ENCODE results near the gene SMPD3. TPM values are rescaled to one million over a fixed set of nuclear protein-coding genes. Genes with fewer than 3 reads are reported as not detected.

Gene SMPD3
- total and polyA plus RNA-seq, 5 donors from 2014 or later: 7.1 to 20.3 (median 18.1) TPM

GRCh38 chr16:68401871-68402747, 46.2 kb downstream of the SMPD3 start:
- no peak for ATAC-seq (ENCODE audit: low read depth in 2 of 2)
- H3K4me3 Mint-ChIP-seq: no peak overlapping the region

GRCh38 chr16:68400924-68401460, 47.3 kb downstream of the SMPD3 start:
- H3K36me3 ChIP-seq (ENCODE audit: control insufficient read depth, insufficient read depth, low read length): no peaks in the 10 kb centered on the region
- H3K27me3 ChIP-seq (ENCODE audit: control insufficient read depth, insufficient read depth, low read length): no peaks in the 10 kb centered on the region
- H3K4me1 ChIP-seq (ENCODE audit: control insufficient read depth, insufficient read depth, low read length, poor library complexity, severe bottlenecking): peaks cover 17% of the 10 kb centered on the region
- H3K27ac ChIP-seq (ENCODE audit: insufficient read depth, low read length, poor library complexity, severe bottlenecking): no peak overlapping the region
- no peaks in the 10 kb centered on the region for H3K9me3 Mint-ChIP-seq
- no peaks in the 10 kb centered on the region for H3K36me3 Mint-ChIP-seq
- peak overlapping the region in 2 of 3 donors; percentile 77 to 83 for H3K27ac Mint-ChIP-seq
- peak overlapping the region in 1 of 4 donors; percentile 18 for H3K4me3 Mint-ChIP-seq
- H3K27me3 Mint-ChIP-seq: peaks cover 6% of the 10 kb centered on the region
- H3K9me3 ChIP-seq (ENCODE audit: control insufficient read depth in 2 of 2, low read length in 2 of 2): no peaks in the 10 kb centered on the region
- H3K4me1 Mint-ChIP-seq: peaks cover 0 to 44% (median 21%) of the 10 kb centered on the region in 4 donors
- DNase-seq (peak in 1 of 3 donors; percentile 38), ATAC-seq (ENCODE audit: low read depth in 2 of 2) (peak; percentile 61 to 69)
- no peak overlapping the region for H3K4me3 ChIP-seq (ENCODE audit: low read depth, low read length)

More at GRCh38 chr16:68401871-68402747, 46.2 kb downstream of the SMPD3 start:
- peaks cover 0 to 36% (median 15%) of the 10 kb centered on the region in 4 donors for H3K4me1 Mint-ChIP-seq
- no peak for DNase-seq
- Histone ChIP-seq H3K4me3 (ENCODE audit: low read depth, low read length) (no peak overlapping the region), H3K27ac (ENCODE audit: insufficient read depth, low read length, poor library complexity, severe bottlenecking) (no peak overlapping the region), H3K9me3 (ENCODE audit: control insufficient read depth in 2 of 2, low read length in 2 of 2) (no peaks in the 10 kb centered on the region), H3K27me3 (ENCODE audit: control insufficient read depth, insufficient read depth, low read length) (peaks cover 1% of the 10 kb centered on the region), H3K36me3 (ENCODE audit: control insufficient read depth, insufficient read depth, low read length) (no peaks in the 10 kb centered on the region), H3K4me1 (ENCODE audit: control insufficient read depth, insufficient read depth, low read length, poor library complexity, severe bottlenecking) (peaks cover 17% of the 10 kb centered on the region)
- H3K36me3 Mint-ChIP-seq: no peaks in the 10 kb centered on the region
- H3K9me3 Mint-ChIP-seq: no peaks in the 10 kb centered on the region
- peaks cover 11% of the 10 kb centered on the region for H3K27me3 Mint-ChIP-seq
- peak overlapping the region; percentile 1 to 77 (median 74) for H3K27ac Mint-ChIP-seq

GRCh38 chr16:68400083-68400923, 48.0 kb downstream of the SMPD3 start:
- Histone ChIP-seq H3K4me1 (ENCODE audit: control insufficient read depth, insufficient read depth, low read length, poor library complexity, severe bottlenecking) (peaks cover 17% of the 10 kb centered on the region), H3K27ac (ENCODE audit: insufficient read depth, low read length, poor library complexity, severe bottlenecking) (no peak overlapping the region), H3K27me3 (ENCODE audit: control insufficient read depth, insufficient read depth, low read length) (no peaks in the 10 kb centered on the region), H3K4me3 (ENCODE audit: low read depth, low read length) (no peak overlapping the region), H3K9me3 (ENCODE audit: control insufficient read depth in 2 of 2, low read length in 2 of 2) (no peaks in the 10 kb centered on the region), H3K36me3 (ENCODE audit: control insufficient read depth, insufficient read depth, low read length) (no peaks in the 10 kb centered on the region)
- H3K4me3 Mint-ChIP-seq: no peak overlapping the region
- peaks cover 4% of the 10 kb centered on the region for H3K27me3 Mint-ChIP-seq
- H3K4me1 Mint-ChIP-seq: peaks cover 0 to 44% (median 21%) of the 10 kb centered on the region in 4 donors
- H3K36me3 Mint-ChIP-seq: no peaks in the 10 kb centered on the region
- peak overlapping the region in 2 of 3 donors; percentile 77 to 83 for H3K27ac Mint-ChIP-seq
- no peaks in the 10 kb centered on the region for H3K9me3 Mint-ChIP-seq
- ATAC-seq (ENCODE audit: low read depth in 2 of 2) (no peak), DNase-seq (no peak)

GRCh38 chr16:68399456-68399855, 48.9 kb downstream of the SMPD3 start:
- Histone ChIP-seq H3K27ac (ENCODE audit: insufficient read depth, low read length, poor library complexity, severe bottlenecking) (no peak overlapping the region), H3K4me3 (ENCODE audit: low read depth, low read length) (no peak overlapping the region), H3K4me1 (ENCODE audit: control insufficient read depth, insufficient read depth, low read length, poor library complexity, severe bottlenecking) (peaks cover 17% of the 10 kb centered on the region), H3K9me3 (ENCODE audit: control insufficient read depth in 2 of 2, low read length in 2 of 2) (no peaks in the 10 kb centered on the region), H3K36me3 (ENCODE audit: control insufficient read depth, insufficient read depth, low read length) (no peaks in the 10 kb centered on the region), H3K27me3 (ENCODE audit: control insufficient read depth, insufficient read depth, low read length) (no peaks in the 10 kb centered on the region)
- peaks cover 4% of the 10 kb centered on the region for H3K27me3 Mint-ChIP-seq
- peak overlapping the region; percentile 46 to 64 (median 48) for H3K27ac Mint-ChIP-seq
- no peaks in the 10 kb centered on the region for H3K9me3 Mint-ChIP-seq
- peaks cover 0 to 44% (median 21%) of the 10 kb centered on the region in 4 donors for H3K4me1 Mint-ChIP-seq
- no peak for ATAC-seq (ENCODE audit: low read depth in 2 of 2)
- H3K36me3 Mint-ChIP-seq: no peaks in the 10 kb centered on the region
- H3K4me3 Mint-ChIP-seq: no peak overlapping the region
- DNase-seq: no peak

GRCh38 chr16:68397710-68398201, 50.6 kb downstream of the SMPD3 start:
- peaks cover 4% of the 10 kb centered on the region for H3K27me3 Mint-ChIP-seq
- ATAC-seq (ENCODE audit: low read depth in 2 of 2) (no peak), DNase-seq (no peak)
- peaks cover 0 to 42% (median 21%) of the 10 kb centered on the region in 4 donors for H3K4me1 Mint-ChIP-seq
- no peak overlapping the region for H3K4me3 Mint-ChIP-seq
- H3K9me3 ChIP-seq (ENCODE audit: control insufficient read depth in 2 of 2, low read length in 2 of 2): no peaks in the 10 kb centered on the region
- peaks cover 17% of the 10 kb centered on the region for H3K4me1 ChIP-seq (ENCODE audit: control insufficient read depth, insufficient read depth, low read length, poor library complexity, severe bottlenecking)
- no peak overlapping the region for H3K4me3 ChIP-seq (ENCODE audit: low read depth, low read length)
- H3K27ac ChIP-seq (ENCODE audit: insufficient read depth, low read length, poor library complexity, severe bottlenecking): no peak overlapping the region
- H3K36me3 Mint-ChIP-seq: no peaks in the 10 kb centered on the region
- H3K9me3 Mint-ChIP-seq: no peaks in the 10 kb centered on the region
- no peaks in the 10 kb centered on the region for H3K27me3 ChIP-seq (ENCODE audit: control insufficient read depth, insufficient read depth, low read length)
- no peaks in the 10 kb centered on the region for H3K36me3 ChIP-seq (ENCODE audit: control insufficient read depth, insufficient read depth, low read length)
- peak overlapping the region in 1 of 3 donors; percentile 54 for H3K27ac Mint-ChIP-seq

- H3K27ac Mint-ChIP-seq: no peak overlapping the region
- no peak overlapping the region for H3K27ac ChIP-seq (ENCODE audit: insufficient read depth, low read length, poor library complexity, severe bottlenecking)
- ATAC-seq (ENCODE audit: low read depth in 2 of 2): peak; percentile 45 to 50
- H3K4me1 ChIP-seq (ENCODE audit: control insufficient read depth, insufficient read depth, low read length, poor library complexity, severe bottlenecking): peaks cover 15% of the 10 kb centered on the region
- peaks cover 0 to 31% (median 18%) of the 10 kb centered on the region in 4 donors for H3K4me1 Mint-ChIP-seq
- no peaks in the 10 kb centered on the region for H3K27me3 ChIP-seq (ENCODE audit: control insufficient read depth, insufficient read depth, low read length)
- no peaks in the 10 kb centered on the region for H3K36me3 ChIP-seq (ENCODE audit: control insufficient read depth, insufficient read depth, low read length)
- H3K9me3 ChIP-seq (ENCODE audit: control insufficient read depth in 2 of 2, low read length in 2 of 2): no peaks in the 10 kb centered on the region
- peaks cover 4% of the 10 kb centered on the region for H3K27me3 Mint-ChIP-seq
- no peak overlapping the region for H3K4me3 Mint-ChIP-seq
- H3K4me3 ChIP-seq (ENCODE audit: low read depth, low read length): no peak overlapping the region
- no peaks in the 10 kb centered on the region for H3K9me3 Mint-ChIP-seq
- peak; percentile 23 to 75 (median 70) for DNase-seq
- no peaks in the 10 kb centered on the region for H3K36me3 Mint-ChIP-seq
Measured at GRCh38 chr16:68396481-68396880, 51.8 kb downstream of the SMPD3 start.

- no peaks in the 10 kb centered on the region for H3K36me3 Mint-ChIP-seq
- DNase-seq (no peak), ATAC-seq (ENCODE audit: low read depth in 2 of 2) (no peak)
- Histone ChIP-seq H3K9me3 (ENCODE audit: control insufficient read depth in 2 of 2, low read length in 2 of 2) (no peaks in the 10 kb centered on the region), H3K27ac (ENCODE audit: insufficient read depth, low read length, poor library complexity, severe bottlenecking) (no peak overlapping the region), H3K4me3 (ENCODE audit: low read depth, low read length) (no peak overlapping the region), H3K4me1 (ENCODE audit: control insufficient read depth, insufficient read depth, low read length, poor library complexity, severe bottlenecking) (peaks cover 8% of the 10 kb centered on the region), H3K36me3 (ENCODE audit: control insufficient read depth, insufficient read depth, low read length) (no peaks in the 10 kb centered on the region), H3K27me3 (ENCODE audit: control insufficient read depth, insufficient read depth, low read length) (no peaks in the 10 kb centered on the region)
- peaks cover 4% of the 10 kb centered on the region for H3K27me3 Mint-ChIP-seq
- peaks cover 0 to 24% (median 11%) of the 10 kb centered on the region in 4 donors for H3K4me1 Mint-ChIP-seq
- H3K9me3 Mint-ChIP-seq: no peaks in the 10 kb centered on the region
- H3K4me3 Mint-ChIP-seq: no peak overlapping the region
- H3K27ac Mint-ChIP-seq: no peak overlapping the region
Measured at GRCh38 chr16:68395815-68396214, 52.5 kb downstream of the SMPD3 start.

Measured in CD4-positive, CD25-positive, alpha-beta regulatory T cell (primary cell).